Measurements from ENCODE around the gene H19. TPM values are rescaled to one million over a fixed set of nuclear protein-coding genes. Genes with fewer than 3 reads are reported as not detected.

H19 gene
- total and polyA plus RNA-seq, 2 of the 8 experiments (the other 6 are each of a cell fraction or from before 2014, with no cell fraction given), result 5.2 to 10.0 TPM

DNA sequence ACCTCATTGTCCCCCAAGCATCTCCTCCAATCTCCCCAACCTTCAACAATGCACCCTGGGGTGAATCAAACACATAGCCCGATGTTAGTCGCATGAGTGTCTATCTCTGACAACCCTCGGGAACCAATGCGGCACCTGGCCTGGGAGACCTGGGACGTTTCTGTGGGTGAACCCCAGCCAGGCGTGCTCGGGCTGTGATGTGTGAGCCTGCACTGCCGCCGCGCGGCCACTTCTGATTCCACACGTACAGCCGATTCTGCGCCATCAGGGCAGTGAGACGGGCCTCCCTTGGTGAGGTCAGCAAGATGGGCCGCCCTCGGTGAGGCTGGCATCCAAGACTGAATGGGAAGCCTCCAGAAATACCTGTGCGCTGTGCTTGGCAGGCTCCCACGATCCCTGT lies 5.2 kb upstream of the H19 start:
- H3K23ac ChIP-seq (ENCODE audit: insufficient read length), result no peak overlapping the region
- no peaks in the 10 kb centered on the region for H3K79me2 ChIP-seq (ENCODE audit: control insufficient read depth in 1 of 2, insufficient read depth in 2 of 2, low read length in 2 of 2)
- no peak overlapping the region for H3K9ac ChIP-seq (replicated peaks in 1 of 4; ENCODE audit: extremely low read depth in 1 of 4, low read depth in 3 of 4, low read length in 3 of 4)
- DNase-seq (ENCODE audit: low read depth in 1 of 2, low spot score in 2 of 2) (no peak), FAIRE-seq (no peak)
- no peaks in the 10 kb centered on the region for H4K20me1 ChIP-seq (replicated peaks in 1 of 2; ENCODE audit: control insufficient read depth in 1 of 2, insufficient read depth in 2 of 2, low read length in 2 of 2)
- POLR2A ChIA-PET (ENCODE audit: partially characterized antibody), result no interaction called here
- H3K4me3 ChIP-seq (ENCODE audit: extremely low read depth in 1 of 4, insufficient read depth in 2 of 4, low read depth in 3 of 4, low read length in 4 of 4), result no peak overlapping the region
- H2BK15ac ChIP-seq (ENCODE audit: low read length), result no peak overlapping the region
- H3K36me3 ChIP-seq (ENCODE audit: control insufficient read depth in 2 of 4, insufficient read depth in 4 of 4, low read length in 3 of 4), result no peaks in the 10 kb centered on the region
- no peaks in the 10 kb centered on the region for H3K27me3 ChIP-seq (replicated peaks in 1 of 4; ENCODE audit: control insufficient read depth in 3 of 4, extremely low read depth in 1 of 4, insufficient read depth in 3 of 4, low read length in 3 of 4)
- no peak overlapping the region for H2BK120ac ChIP-seq (replicated peaks; ENCODE audit: low read depth, low read length)
- H4K5ac ChIP-seq (ENCODE audit: insufficient read length, low read depth, low read length), result no peak overlapping the region
- no peak overlapping the region for H3K4me2 ChIP-seq (ENCODE audit: insufficient read depth in 1 of 2, low read depth in 2 of 2, low read length in 2 of 2)
- H2BK5ac ChIP-seq (ENCODE audit: low read depth, low read length), result no peak overlapping the region
- no peaks in the 10 kb centered on the region for H3K79me1 ChIP-seq (ENCODE audit: low read depth, low read length)
- no peak overlapping the region for H3K4ac ChIP-seq (replicated peaks; ENCODE audit: insufficient read length, low read depth, low read length)
- no peak overlapping the region for H3K56ac ChIP-seq (replicated peaks; ENCODE audit: insufficient read length, low read depth, low read length)
- H2AFZ ChIP-seq (ENCODE audit: low read length), result no peak overlapping the region
- H2BK12ac ChIP-seq (ENCODE audit: low read depth, low read length), result no peak overlapping the region
- H3K14ac ChIP-seq (ENCODE audit: insufficient read length), result no peak overlapping the region
- WGBS, 2 experiments (ENCODE audit: extremely low coverage in 1 of 2, insufficient coverage in 1 of 2, insufficient read length in 1 of 2, insufficient replicate concordance in 2 of 2, low coverage in 1 of 2, low lambda C conversion rate in 2 of 2, missing lambda C conversion rate in 1 of 2), result no CpG with 5 or more reads among the region's 19 CpGs
- no peaks in the 10 kb centered on the region for H3K9me3 ChIP-seq (ENCODE audit: insufficient read depth in 2 of 2, low read depth in 1 of 2, low read length in 1 of 2)
- H4K8ac ChIP-seq (ENCODE audit: extremely low read depth, insufficient read depth, low read length), result no peak overlapping the region
- H2BK20ac ChIP-seq (ENCODE audit: low read length), result no peak overlapping the region
- no peaks in the 10 kb centered on the region for H3K23me2 ChIP-seq (ENCODE audit: low read depth, low read length)
- no peak overlapping the region for H3K18ac ChIP-seq (ENCODE audit: extremely low read depth, low read length)
- CTCF ChIA-PET (ENCODE audit: partially characterized antibody), result interaction anchor here (0.6 to 4.8 kb wide), 3 partner anchors 54 to 149 kb away, joined by 3 to 30 read pairs (median 5); no protein-coding TSS in a partner anchor
- H4K91ac ChIP-seq (replicated peaks; ENCODE audit: insufficient read length, low read length), result no peak overlapping the region
- no peak overlapping the region for H2AK5ac ChIP-seq (ENCODE audit: low read depth, low read length)
- no peaks in the 10 kb centered on the region for H3K4me1 ChIP-seq (replicated peaks in 1 of 4; ENCODE audit: control insufficient read depth in 3 of 4, insufficient read depth in 4 of 4, low read length in 3 of 4)
- no peak overlapping the region for H3K27ac ChIP-seq (ENCODE audit: low read depth, low read length)
- no peak for TF ChIP-seq KDM5A (IDR thresholded peaks at IDR 0.05; ENCODE audit: low read length)
- TF ChIP-seq, protein P1, sequence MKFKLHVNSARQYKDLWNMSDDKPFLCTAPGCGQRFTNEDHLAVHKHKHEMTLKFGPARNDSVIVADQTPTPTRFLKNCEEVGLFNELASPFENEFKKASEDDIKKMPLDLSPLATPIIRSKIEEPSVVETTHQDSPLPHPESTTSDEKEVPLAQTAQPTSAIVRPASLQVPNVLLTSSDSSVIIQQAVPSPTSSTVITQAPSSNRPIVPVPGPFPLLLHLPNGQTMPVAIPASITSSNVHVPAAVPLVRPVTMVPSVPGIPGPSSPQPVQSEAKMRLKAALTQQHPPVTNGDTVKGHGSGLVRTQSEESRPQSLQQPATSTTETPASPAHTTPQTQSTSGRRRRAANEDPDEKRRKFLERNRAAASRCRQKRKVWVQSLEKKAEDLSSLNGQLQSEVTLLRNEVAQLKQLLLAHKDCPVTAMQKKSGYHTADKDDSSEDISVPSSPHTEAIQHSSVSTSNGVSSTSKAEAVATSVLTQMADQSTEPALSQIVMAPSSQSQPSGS (IDR thresholded peaks at IDR 0.05; ENCODE audit: low read length), result no peak
- TF ChIP-seq BRCA1 (IDR thresholded peaks at IDR 0.05; ENCODE audit: low read depth, low read length), result no peak
- no peak for TF ChIP-seq YY1 (IDR thresholded peaks at IDR 0.05; ENCODE audit: low read depth, low read length)
- no peak for TF ChIP-seq CBX8 (IDR thresholded peaks at IDR 0.05; ENCODE audit: borderline replicate concordance, low read depth, low read length)
- no peak for TF ChIP-seq SIN3A (conservative IDR thresholded peaks at IDR 0.05 in 1 of 2, IDR thresholded peaks at IDR 0.05 in 1 of 2; ENCODE audit: low read depth in 1 of 2, low read length in 2 of 2)
- no peak for TF ChIP-seq POU5F1 (IDR thresholded peaks at IDR 0.05; ENCODE audit: low read depth, low read length)
- TF ChIP-seq ASH2L (IDR thresholded peaks at IDR 0.05; ENCODE audit: low read length), result no peak
- no peak for TF ChIP-seq EP300 (IDR thresholded peaks at IDR 0.05; ENCODE audit: borderline replicate concordance in 1 of 2, low read depth in 2 of 2, low read length in 2 of 2)
- no peak for TF ChIP-seq SP1 (IDR thresholded peaks at IDR 0.05; ENCODE audit: low read depth, low read length)
- TF ChIP-seq EZH2 (IDR thresholded peaks at IDR 0.05; ENCODE audit: low read depth, low read length, severe bottlenecking), result no peak
- TF ChIP-seq TBP (IDR thresholded peaks at IDR 0.05; ENCODE audit: low read depth, low read length), result no peak
- no peak for TF ChIP-seq GABPA (IDR thresholded peaks at IDR 0.05; ENCODE audit: borderline replicate concordance, insufficient read depth, low read length)
